Bronchial epithelial cell (primary cell): ENCODE results near the gene COL21A1. TPM values are rescaled to one million over a fixed set of nuclear protein-coding genes. Genes with fewer than 3 reads are reported as not detected.

ENCODE experiments used
- DNase-seq: peaks from one replicate; pipeline ENCODE4 v3.0.0-alpha.2; 2010; ENCODE audit warnings: low read depth
- FAIRE-seq: peaks from 2 replicates; lab custom pipeline; 2011; peaks lifted over from hg19 to GRCh38; lab: Jason Lieb, UNC
- H3K27me3 ChIP-seq: 2 replicates; pipeline ENCODE4 v1.5.1; 2011; ENCODE audit warnings: low read length; ENCODE audit not compliant: control insufficient read depth, insufficient read depth
- H3K36me3 ChIP-seq: 2 replicates; pipeline ENCODE4 v1.5.1; 2011; ENCODE audit warnings: low read length; ENCODE audit not compliant: control insufficient read depth, insufficient read depth
- H3K4me3 ChIP-seq: 2 replicates; pipeline ENCODE4 v1.5.1; 2011; ENCODE audit warnings: mild to moderate bottlenecking, low read depth, low read length, control low read depth
- CTCF ChIP-seq: IDR thresholded peaks from 2 replicates; pipeline ENCODE4 v1.5.1; 2011; ENCODE audit warnings: mild to moderate bottlenecking, moderate library complexity, low read length, control low read depth, inconsistent platforms; ENCODE audit not compliant: insufficient read depth, severe bottlenecking
- total RNA-seq: library from RNA; depleted of rRNA; stranded (reverse); fragments of >200 nt; gene quantifications from 2 replicates; pipeline ENCODE4 v1.2.1, GENCODE V29; 2014

Gene COL21A1
- total RNA-seq, 1 donor from 2014 or later, result 8.2 TPM

- Histone ChIP-seq H3K4me3 (no peak overlapping the region), H3K36me3 (no peaks in the 10 kb centered on the region), H3K27me3 (no peaks in the 10 kb centered on the region)
- no peak for TF ChIP-seq CTCF
- FAIRE-seq (no peak), DNase-seq (no peak)
These were observed 184.5 kb downstream of the COL21A1 start for GRCh38 chr6:56062836-56063235.

- DNase-seq, result no peak
- no peak for FAIRE-seq
- no peaks in the 10 kb centered on the region for H3K27me3 ChIP-seq
- TF ChIP-seq CTCF, result no peak
- no peak overlapping the region for H3K4me3 ChIP-seq
- no peaks in the 10 kb centered on the region for H3K36me3 ChIP-seq
These were observed 188.7 kb downstream of the COL21A1 start for GRCh38 chr6:56058636-56059035.

- no peak for DNase-seq
- Histone ChIP-seq H3K4me3 (no peak overlapping the region), H3K27me3 (no peaks in the 10 kb centered on the region), H3K36me3 (no peaks in the 10 kb centered on the region)
- no peak for TF ChIP-seq CTCF
- no peak for FAIRE-seq
These were observed 192.2 kb downstream of the COL21A1 start for GRCh38 chr6:56055081-56055704.

GRCh38 chr6:56051202-56051598 lies 196.2 kb downstream of the COL21A1 start:
- no peak for TF ChIP-seq CTCF
- DNase-seq, result no peak
- Histone ChIP-seq H3K4me3 (no peak overlapping the region), H3K27me3 (no peaks in the 10 kb centered on the region), H3K36me3 (no peaks in the 10 kb centered on the region)
- FAIRE-seq, result no peak

- Histone ChIP-seq H3K27me3 (no peaks in the 10 kb centered on the region), H3K4me3 (no peak overlapping the region), H3K36me3 (no peaks in the 10 kb centered on the region)
- no peak for FAIRE-seq
- no peak for TF ChIP-seq CTCF
- DNase-seq, result no peak
These were observed 196.7 kb downstream of the COL21A1 start for GRCh38 chr6:56050530-56051201.
